ENCODE results near the gene OSBPL2.

Gene OSBPL2

DNA sequence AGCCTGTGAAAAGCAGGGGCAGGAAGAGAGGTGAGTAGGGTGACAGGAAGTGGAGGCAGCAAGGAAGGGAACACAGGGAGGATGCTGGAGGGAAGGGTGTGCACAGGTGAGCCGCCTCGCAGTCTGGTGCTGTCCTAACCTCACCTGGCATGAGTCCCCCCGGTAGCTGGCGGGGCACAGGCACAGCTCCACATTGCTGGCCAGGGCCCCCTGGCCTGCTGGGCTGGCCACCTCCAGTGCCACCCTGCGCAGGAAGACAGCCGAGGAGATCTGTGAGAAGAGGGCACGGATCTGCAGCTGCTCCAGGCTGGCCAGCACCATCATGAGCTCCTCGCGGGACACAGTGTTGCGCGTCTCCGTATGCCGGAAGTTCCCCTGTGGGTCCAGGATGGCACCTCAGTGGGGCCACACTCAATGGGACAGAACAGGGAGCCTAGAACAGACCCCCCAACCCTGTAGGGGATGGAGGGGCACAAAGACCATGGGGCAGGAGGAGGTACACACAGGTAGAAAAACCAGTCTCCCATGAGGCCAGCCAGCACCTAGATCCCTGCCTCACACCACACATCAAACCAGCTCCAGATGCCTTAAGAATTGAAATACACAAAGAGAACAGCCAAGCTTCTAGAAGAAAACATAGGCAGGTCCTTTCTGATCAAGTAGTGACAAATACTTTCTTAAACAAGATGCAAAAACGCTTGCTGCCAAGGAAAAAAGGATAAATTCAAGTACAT lies 87.0 kb downstream of the OSBPL2 start:
- H2BK5ac ChIP-seq (ENCODE audit: low read length): no peak overlapping the region
- H3K27ac ChIP-seq (ENCODE audit: low read depth, low read length): no peak overlapping the region
- H3K9ac ChIP-seq (ENCODE audit: low read length): no peak overlapping the region
- no peak overlapping the region for H3K4me2 ChIP-seq (ENCODE audit: low read length)
- no peaks in the 10 kb centered on the region for H3K4me1 ChIP-seq (ENCODE audit: control insufficient read depth, low read depth, low read length)
- H3K23ac ChIP-seq (ENCODE audit: low read length): no peak overlapping the region
- no peak overlapping the region for H2BK120ac ChIP-seq (ENCODE audit: low read depth, low read length)
- no peak overlapping the region for H2BK15ac ChIP-seq (replicated peaks; ENCODE audit: low read depth)
- WGBS (ENCODE audit: extremely low coverage, insufficient coverage, low lambda C conversion rate): no CpG with 5 or more reads among the region's 14 CpGs
- no peaks in the 10 kb centered on the region for H3K79me1 ChIP-seq (ENCODE audit: low read length)
- no peak overlapping the region for H4K5ac ChIP-seq (ENCODE audit: low read length)
- H3K4ac ChIP-seq (ENCODE audit: low read depth, low read length): no peak overlapping the region
- H3K18ac ChIP-seq (ENCODE audit: low read length): no peak overlapping the region
- H3K79me2 ChIP-seq (ENCODE audit: control insufficient read depth, insufficient read depth, low read length): no peaks in the 10 kb centered on the region
- peaks cover 3% of the 10 kb centered on the region for H3K36me3 ChIP-seq (ENCODE audit: control insufficient read depth, insufficient read depth, low read length)
- no peak for DNase-seq
- no peak overlapping the region for H3K4me3 ChIP-seq (ENCODE audit: low read length)
- no peak overlapping the region for H3K56ac ChIP-seq (ENCODE audit: low read length)
- no peak overlapping the region for H2AK5ac ChIP-seq (ENCODE audit: low read length)
- no peak overlapping the region for H4K8ac ChIP-seq (ENCODE audit: low read depth, low read length)
- H3K27me3 ChIP-seq (ENCODE audit: insufficient read depth, low read length, poor library complexity): no peaks in the 10 kb centered on the region

DNA sequence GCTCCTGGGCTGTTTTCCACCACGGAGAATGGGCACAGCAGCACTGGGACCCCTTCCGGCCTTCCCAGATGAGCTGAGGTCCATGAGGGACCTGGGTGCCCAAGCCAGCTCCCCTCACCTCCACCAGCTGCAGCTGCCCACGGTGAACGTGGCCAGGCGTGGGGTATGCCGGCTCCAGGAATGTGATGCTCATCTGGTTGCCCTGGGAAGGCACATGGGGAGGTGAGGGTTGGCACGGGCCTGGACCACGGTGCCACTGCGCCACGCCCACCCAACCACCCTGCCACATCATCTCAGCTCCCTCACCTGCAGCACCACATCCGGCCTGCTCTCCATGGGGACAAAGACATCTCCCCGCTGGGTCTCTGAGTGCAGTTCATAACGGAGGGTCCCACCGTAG lies 88.2 kb downstream of the OSBPL2 start:
- Histone ChIP-seq H2BK120ac (ENCODE audit: low read depth, low read length) (no peak overlapping the region), H4K5ac (ENCODE audit: low read length) (no peak overlapping the region), H3K27me3 (ENCODE audit: insufficient read depth, low read length, poor library complexity) (no peaks in the 10 kb centered on the region), H3K4me3 (ENCODE audit: low read length) (no peak overlapping the region), H3K18ac (ENCODE audit: low read length) (no peak overlapping the region), H4K8ac (ENCODE audit: low read depth, low read length) (no peak overlapping the region), H3K79me1 (ENCODE audit: low read length) (no peaks in the 10 kb centered on the region), H3K79me2 (ENCODE audit: control insufficient read depth, insufficient read depth, low read length) (no peaks in the 10 kb centered on the region), H3K27ac (ENCODE audit: low read depth, low read length) (no peak overlapping the region), H3K36me3 (ENCODE audit: control insufficient read depth, insufficient read depth, low read length) (peaks cover 3% of the 10 kb centered on the region), H3K9ac (ENCODE audit: low read length) (no peak overlapping the region), H3K4me2 (ENCODE audit: low read length) (no peak overlapping the region), H3K23ac (ENCODE audit: low read length) (no peak overlapping the region), H3K4me1 (ENCODE audit: control insufficient read depth, low read depth, low read length) (no peaks in the 10 kb centered on the region), H3K4ac (ENCODE audit: low read depth, low read length) (no peak overlapping the region), H2AK5ac (ENCODE audit: low read length) (no peak overlapping the region), H3K56ac (ENCODE audit: low read length) (no peak overlapping the region), H2BK5ac (ENCODE audit: low read length) (no peak overlapping the region), H2BK15ac (replicated peaks; ENCODE audit: low read depth) (no peak overlapping the region)
- no peak for DNase-seq
- WGBS (ENCODE audit: extremely low coverage, insufficient coverage, low lambda C conversion rate): no CpG with 5 or more reads among the region's 14 CpGs

DNA sequence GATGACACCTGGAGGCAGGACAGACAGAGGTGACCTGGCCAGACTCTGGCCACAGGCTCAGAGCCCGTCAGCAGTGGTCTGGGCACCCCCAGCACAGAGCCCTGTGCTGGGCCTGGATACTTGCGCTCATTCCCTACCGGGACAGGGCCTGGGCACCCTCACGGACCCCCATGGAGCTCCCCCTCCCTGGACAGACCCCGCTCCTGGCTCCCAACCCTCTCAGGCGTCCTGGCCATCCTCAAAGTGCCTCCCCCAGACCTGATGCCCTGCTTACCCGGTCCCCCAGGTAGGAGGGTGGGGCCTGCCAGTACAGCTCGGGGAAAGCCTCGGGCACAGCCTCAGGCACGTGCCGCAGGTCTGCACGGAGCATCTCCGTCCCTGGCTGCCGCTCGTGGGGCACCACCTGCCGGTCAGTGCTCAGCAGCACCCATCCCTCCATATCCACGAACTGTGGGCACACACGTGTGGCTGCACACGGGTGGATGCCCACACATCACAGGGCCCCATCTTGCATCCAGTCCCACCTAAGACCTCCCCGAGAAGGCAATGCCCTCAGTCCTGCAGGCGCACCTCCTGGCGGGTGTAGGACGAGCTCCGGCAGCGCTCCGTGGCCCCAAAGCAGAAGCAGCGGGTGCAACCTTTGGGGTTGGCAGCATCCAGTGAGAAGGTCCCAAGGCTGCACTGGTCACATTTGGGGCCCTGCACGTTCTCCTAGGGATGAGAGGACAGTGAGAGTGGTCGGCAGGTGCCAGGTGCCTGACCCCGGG lies 88.8 kb downstream of the OSBPL2 start:
- Histone ChIP-seq H3K56ac (ENCODE audit: low read length) (no peak overlapping the region), H3K27me3 (ENCODE audit: insufficient read depth, low read length, poor library complexity) (no peaks in the 10 kb centered on the region), H3K4ac (ENCODE audit: low read depth, low read length) (no peak overlapping the region), H3K23ac (ENCODE audit: low read length) (no peak overlapping the region), H3K18ac (ENCODE audit: low read length) (no peak overlapping the region), H4K5ac (ENCODE audit: low read length) (no peak overlapping the region), H4K8ac (ENCODE audit: low read depth, low read length) (no peak overlapping the region), H2AK5ac (ENCODE audit: low read length) (no peak overlapping the region), H3K4me1 (ENCODE audit: control insufficient read depth, low read depth, low read length) (no peaks in the 10 kb centered on the region), H3K79me1 (ENCODE audit: low read length) (no peaks in the 10 kb centered on the region), H3K4me3 (ENCODE audit: low read length) (no peak overlapping the region), H3K4me2 (ENCODE audit: low read length) (no peak overlapping the region), H3K27ac (ENCODE audit: low read depth, low read length) (no peak overlapping the region), H2BK15ac (replicated peaks; ENCODE audit: low read depth) (no peak overlapping the region), H3K36me3 (ENCODE audit: control insufficient read depth, insufficient read depth, low read length) (peaks cover 1% of the 10 kb centered on the region), H3K9ac (ENCODE audit: low read length) (no peak overlapping the region), H3K79me2 (ENCODE audit: control insufficient read depth, insufficient read depth, low read length) (no peaks in the 10 kb centered on the region), H2BK5ac (ENCODE audit: low read length) (no peak overlapping the region), H2BK120ac (ENCODE audit: low read depth, low read length) (no peak overlapping the region)
- no CpG with 5 or more reads among the region's 30 CpGs for WGBS (ENCODE audit: extremely low coverage, insufficient coverage, low lambda C conversion rate)
- DNase-seq: no peak

DNA sequence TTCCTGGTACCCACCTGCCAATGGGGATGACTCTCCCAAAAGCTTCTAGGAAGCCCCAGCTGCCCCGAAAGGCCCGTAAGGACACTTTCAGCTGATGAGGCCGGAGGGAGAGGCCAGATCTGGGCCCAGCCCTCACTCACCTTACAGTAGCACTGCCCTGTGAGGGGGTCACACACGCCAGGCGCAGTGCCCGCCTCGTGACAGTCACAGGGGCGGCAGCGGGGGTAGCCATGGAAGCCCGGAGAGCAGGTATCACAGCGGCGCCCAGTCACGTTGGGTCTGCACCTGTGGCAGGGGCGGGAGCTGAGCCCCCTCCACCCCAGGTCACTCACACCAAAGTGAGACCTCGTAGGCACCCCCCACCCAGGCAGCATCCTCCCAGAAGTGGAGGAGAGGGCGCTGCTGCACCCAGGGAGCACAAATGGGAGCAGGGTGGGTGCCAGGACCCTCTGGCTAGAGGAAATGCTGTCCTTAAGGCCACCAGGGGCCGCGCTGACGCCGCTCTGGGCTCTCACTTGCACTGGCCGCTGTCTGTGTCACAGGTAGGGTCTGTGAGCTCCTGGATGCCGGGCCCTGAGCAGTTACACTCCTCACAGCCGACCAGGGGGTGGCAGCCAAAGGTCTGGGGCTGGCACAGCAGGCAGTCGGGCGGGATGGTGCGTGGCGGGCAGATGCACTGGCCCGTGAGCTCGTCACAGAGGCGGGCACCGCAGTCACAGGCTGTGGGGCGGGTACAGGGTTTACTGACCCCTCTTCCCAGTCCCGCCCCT lies 89.6 kb downstream of the OSBPL2 start:
- H3K18ac ChIP-seq (ENCODE audit: low read length): no peak overlapping the region
- no peak overlapping the region for H3K56ac ChIP-seq (ENCODE audit: low read length)
- H3K36me3 ChIP-seq (ENCODE audit: control insufficient read depth, insufficient read depth, low read length): peaks cover 1% of the 10 kb centered on the region
- no peak overlapping the region for H3K27ac ChIP-seq (ENCODE audit: low read depth, low read length)
- no peak overlapping the region for H3K4me3 ChIP-seq (ENCODE audit: low read length)
- no peak overlapping the region for H2BK120ac ChIP-seq (ENCODE audit: low read depth, low read length)
- no CpG with 5 or more reads among the region's 33 CpGs for WGBS (ENCODE audit: extremely low coverage, insufficient coverage, low lambda C conversion rate)
- H3K23ac ChIP-seq (ENCODE audit: low read length): no peak overlapping the region
- no peak for DNase-seq
- H3K4me1 ChIP-seq (ENCODE audit: control insufficient read depth, low read depth, low read length): no peaks in the 10 kb centered on the region
- H3K79me1 ChIP-seq (ENCODE audit: low read length): no peaks in the 10 kb centered on the region
- H2BK15ac ChIP-seq (replicated peaks; ENCODE audit: low read depth): no peak overlapping the region
- H3K4ac ChIP-seq (ENCODE audit: low read depth, low read length): no peak overlapping the region
- H3K4me2 ChIP-seq (ENCODE audit: low read length): no peak overlapping the region
- H4K5ac ChIP-seq (ENCODE audit: low read length): no peak overlapping the region
- no peak overlapping the region for H4K8ac ChIP-seq (ENCODE audit: low read depth, low read length)
- H3K9ac ChIP-seq (ENCODE audit: low read length): no peak overlapping the region
- H2BK5ac ChIP-seq (ENCODE audit: low read length): no peak overlapping the region
- no peaks in the 10 kb centered on the region for H3K79me2 ChIP-seq (ENCODE audit: control insufficient read depth, insufficient read depth, low read length)
- H2AK5ac ChIP-seq (ENCODE audit: low read length): no peak overlapping the region
- H3K27me3 ChIP-seq (ENCODE audit: insufficient read depth, low read length, poor library complexity): no peaks in the 10 kb centered on the region

DNA sequence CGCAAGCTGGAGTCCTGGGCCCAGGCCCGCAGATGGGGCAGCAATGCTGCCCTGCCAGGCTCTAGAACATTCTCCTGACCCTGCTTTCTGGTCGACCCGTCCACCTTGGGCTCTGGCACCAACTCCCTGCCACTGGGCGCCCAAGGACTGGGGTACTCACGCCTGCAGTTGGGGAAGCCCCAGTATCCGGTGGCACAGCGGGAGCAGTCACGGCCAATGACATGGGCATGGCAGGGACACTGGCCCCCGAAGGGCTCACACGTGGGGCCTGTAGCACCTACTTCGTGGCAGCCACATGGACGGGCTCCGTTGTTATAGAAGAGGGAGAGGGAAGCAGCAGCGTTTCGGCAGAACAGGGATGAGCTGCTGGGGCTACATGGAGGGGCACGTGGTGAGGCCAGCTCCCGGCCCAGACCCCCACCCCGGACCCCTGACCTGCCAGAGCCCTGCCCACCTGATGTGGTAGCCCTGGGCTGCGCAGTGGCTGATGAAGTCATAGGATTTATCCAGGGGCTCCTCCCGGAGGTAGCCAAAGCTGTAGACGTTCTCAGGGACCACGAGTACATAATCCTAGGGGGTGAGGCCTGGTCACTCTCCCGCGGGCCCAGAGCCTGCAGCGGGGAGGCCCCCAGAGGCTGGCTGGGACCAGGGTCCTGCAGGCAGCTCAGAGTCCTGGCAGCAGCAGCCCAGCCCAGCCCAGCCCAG lies 90.5 kb downstream of the OSBPL2 start:
- Histone ChIP-seq H3K4ac (ENCODE audit: low read depth, low read length) (no peak overlapping the region), H3K79me1 (ENCODE audit: low read length) (no peaks in the 10 kb centered on the region), H3K27ac (ENCODE audit: low read depth, low read length) (no peak overlapping the region), H2BK120ac (ENCODE audit: low read depth, low read length) (no peak overlapping the region), H2BK5ac (ENCODE audit: low read length) (no peak overlapping the region), H4K8ac (ENCODE audit: low read depth, low read length) (no peak overlapping the region), H3K79me2 (ENCODE audit: control insufficient read depth, insufficient read depth, low read length) (no peaks in the 10 kb centered on the region), H3K36me3 (ENCODE audit: control insufficient read depth, insufficient read depth, low read length) (peaks cover 1% of the 10 kb centered on the region), H3K27me3 (ENCODE audit: insufficient read depth, low read length, poor library complexity) (no peaks in the 10 kb centered on the region), H3K23ac (ENCODE audit: low read length) (no peak overlapping the region), H2BK15ac (replicated peaks; ENCODE audit: low read depth) (no peak overlapping the region), H3K9ac (ENCODE audit: low read length) (no peak overlapping the region), H4K5ac (ENCODE audit: low read length) (no peak overlapping the region), H3K4me3 (ENCODE audit: low read length) (no peak overlapping the region), H3K18ac (ENCODE audit: low read length) (no peak overlapping the region), H3K56ac (ENCODE audit: low read length) (no peak overlapping the region), H3K4me2 (ENCODE audit: low read length) (no peak overlapping the region), H2AK5ac (ENCODE audit: low read length) (no peak overlapping the region), H3K4me1 (ENCODE audit: control insufficient read depth, low read depth, low read length) (no peaks in the 10 kb centered on the region)
- no CpG with 5 or more reads among the region's 26 CpGs for WGBS (ENCODE audit: extremely low coverage, insufficient coverage, low lambda C conversion rate)
- no peak for DNase-seq
